NCI-H2196 treated with DMSO at 0.1 percent for 48 hours (cell line): Measurements from ENCODE around the gene EPHB1.
A peak's percentile ranks its signal among the peaks of the same experiment; 100 is the strongest.

Experiments
- DNase-seq: peaks from one replicate; lab custom pipeline; 2025; ENCODE audit not compliant: unreplicated experiment; lab: John Stamatoyannopoulos, UW

Gene EPHB1

DNA sequence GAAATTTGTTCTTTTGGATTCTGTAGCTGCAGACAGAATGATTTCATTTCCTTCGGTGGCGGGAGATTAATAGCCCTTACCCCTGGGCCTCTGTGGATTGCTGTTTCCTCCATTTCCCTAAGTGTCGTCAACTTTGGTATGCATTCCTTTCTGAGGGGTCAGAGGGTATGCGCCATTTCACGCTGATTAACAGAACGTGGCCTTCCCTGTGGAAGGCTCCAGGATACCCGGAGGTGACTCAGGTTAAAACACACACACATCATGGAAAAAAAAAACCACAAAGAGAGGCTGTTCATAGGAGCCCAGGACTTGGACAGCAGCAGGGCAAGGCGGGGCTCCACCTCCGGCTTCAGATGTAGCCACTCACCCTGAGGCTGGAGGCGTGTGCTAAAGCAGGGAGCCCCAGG is 51.9 kb downstream of the EPHB1 start:
- no peak for DNase-seq

DNA sequence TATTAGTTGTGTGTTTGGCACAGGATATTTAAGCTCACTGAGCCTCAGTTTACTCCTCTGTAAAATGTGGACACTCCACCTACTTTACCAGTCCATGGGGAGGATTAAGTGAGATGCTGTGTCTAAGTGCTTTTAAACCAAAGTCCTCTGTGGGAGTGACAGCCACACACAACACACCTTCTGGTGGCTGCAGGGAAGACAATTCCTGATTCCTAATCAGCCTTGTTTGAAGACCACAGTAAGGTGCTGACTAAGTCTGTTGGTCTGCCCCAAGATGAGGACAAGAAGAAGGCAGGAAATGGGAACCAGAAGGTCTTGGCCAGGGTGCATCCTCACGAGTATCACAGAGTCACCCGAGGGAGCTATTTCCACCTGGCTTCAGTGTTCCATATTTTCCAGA is 52.3 kb downstream of the EPHB1 start:
- no peak for DNase-seq

DNA sequence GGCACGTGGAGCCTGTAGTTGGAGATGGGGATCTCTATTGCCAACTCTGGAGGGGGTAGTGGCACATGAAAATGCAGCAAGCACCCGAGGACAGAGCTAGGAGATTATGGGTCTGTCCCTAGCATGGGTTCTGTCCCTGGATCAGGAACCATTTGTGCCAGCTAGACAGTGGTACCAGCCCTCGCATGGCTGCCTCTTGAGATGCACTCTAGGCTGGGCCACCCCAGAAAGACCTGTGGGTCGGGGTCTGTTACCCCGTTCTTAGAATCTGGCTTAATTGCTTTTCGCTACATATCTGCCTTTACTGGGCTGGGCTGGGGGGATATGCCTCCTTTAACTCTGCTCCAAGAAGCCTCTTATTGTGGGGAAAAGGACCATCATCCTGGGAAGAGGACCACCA is 54.5 kb downstream of the EPHB1 start:
- DNase-seq, result no peak

DNA sequence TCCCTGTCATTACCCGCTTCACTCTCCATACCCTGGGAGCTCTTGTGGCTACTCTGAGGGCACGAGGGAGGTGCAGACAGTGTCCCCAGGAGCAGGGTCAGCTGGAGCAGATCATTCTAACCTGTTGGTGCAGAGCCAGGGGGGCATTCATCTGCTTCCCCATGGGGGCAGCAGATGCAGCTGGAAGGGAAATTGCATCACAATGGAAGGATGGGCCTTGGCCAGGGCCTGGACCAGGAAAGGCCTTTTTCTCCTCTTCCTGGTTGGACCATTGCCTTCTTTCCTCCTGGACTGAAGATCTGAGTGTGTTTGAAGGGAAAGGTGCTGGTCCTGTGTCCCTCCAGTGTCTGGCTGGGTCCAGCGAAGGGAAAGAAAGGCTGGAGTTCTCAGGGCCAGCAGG is 55.7 kb downstream of the EPHB1 start:
- DNase-seq, result no peak

DNA sequence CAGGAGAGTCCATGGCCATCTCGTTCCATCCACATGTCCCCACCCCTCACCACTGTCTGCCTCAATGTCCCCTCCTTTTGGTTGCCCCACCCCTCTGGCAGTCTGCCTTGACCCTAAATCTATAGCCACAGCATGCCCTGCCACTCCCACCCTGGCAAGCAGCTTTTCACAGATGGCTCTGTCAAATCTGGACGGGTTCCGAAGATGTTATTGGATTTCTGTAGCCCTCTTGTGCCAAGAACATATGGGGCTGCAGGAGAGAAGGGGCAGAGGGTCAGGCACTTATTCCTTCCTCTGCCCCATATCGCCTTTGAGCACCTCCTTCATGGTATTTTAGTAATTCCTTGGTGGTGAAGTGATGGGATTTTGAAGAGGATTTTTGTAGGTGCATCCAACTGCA is 57.1 kb downstream of the EPHB1 start:
- no peak for DNase-seq

DNA sequence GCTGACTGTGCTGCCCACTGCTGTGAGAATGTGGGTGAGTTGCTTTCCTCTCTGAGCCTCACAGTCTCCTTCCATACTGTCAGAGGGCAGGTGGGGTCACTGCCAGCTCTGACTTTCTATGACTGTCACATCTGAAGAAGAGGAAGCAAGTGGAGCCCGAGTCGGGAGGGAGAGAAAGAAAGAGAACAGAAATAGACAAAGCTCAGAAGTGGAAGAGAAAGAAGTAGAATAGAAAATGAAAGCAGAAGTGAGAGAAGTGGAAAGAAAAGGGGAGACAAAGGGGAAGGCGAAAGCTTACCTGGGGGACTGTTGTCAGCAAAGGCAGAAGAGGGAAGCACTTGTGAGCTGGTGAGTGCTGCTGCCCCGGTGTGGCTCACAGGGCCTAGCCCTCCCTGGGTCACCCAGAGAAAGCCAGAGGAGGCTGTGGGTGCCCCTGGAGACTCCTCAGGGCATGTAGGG is 57.9 kb downstream of the EPHB1 start:
- no peak for DNase-seq

DNA sequence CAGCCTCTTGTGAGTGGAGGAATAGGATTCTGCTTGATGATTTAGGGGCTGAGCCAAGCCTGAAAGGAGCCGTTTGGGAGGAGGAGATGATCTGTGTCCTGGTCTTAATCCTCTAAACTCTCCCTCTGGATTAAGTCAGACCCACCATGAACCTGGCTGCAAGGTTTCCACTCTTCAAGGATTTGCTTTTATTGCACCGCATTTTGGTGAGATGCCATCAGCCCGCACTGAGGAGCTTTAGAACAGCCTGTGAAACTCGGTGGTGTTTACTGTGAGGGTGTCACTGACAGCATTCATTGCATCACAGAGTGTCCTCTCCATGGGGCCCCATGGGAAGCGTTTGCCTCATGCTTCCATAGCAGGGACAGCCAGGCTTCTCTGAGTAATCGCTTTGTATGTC is 59.2 kb downstream of the EPHB1 start:
- no peak for DNase-seq

DNA sequence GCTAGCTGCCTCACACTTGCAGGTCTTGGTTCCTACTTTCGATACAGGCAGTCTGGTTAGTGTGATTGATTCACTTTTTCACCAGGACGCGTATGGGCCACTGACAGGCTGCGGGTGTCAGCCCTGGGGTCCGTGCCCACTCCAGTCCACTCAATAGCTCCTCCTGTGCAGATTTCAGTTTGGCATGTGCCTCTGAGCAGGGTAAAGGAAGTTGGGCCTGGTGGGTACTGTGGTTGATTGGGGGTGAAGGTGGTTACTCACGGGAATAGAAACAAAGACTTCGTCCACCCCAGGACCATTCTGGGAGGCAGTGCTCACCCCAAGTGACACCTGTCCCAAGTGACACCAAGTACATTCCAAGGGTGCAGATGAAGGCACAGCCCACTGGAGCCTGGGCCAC is 62.3 kb downstream of the EPHB1 start:
- no peak for DNase-seq

DNA sequence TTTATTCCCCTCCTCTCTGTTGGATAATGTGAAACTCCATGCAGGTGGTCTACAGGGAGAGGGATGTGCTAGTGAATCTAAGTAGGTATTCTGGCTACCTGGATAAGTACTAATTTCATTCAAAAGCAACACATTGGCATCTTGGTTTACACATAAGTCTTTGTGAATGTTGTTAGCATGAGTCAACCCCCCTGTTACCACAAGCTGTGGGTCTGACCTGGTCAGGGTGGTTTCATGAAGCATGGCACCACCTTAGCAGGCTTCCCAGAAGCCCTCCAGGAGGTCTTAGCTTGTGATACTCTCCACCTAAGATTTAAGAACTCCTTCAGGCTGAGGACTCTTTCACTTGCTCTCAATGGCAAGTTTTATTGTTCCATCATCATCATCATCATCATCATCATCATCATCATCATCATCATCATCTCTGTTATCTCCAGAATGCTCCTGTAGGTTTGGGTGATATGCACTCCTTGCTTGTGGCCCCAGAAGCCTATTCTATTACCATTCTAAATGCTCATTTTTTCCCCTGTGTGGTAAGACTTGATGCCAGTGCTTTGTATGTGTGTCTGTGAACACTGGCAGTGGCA is 62.8 kb downstream of the EPHB1 start:
- no peak for DNase-seq

DNA sequence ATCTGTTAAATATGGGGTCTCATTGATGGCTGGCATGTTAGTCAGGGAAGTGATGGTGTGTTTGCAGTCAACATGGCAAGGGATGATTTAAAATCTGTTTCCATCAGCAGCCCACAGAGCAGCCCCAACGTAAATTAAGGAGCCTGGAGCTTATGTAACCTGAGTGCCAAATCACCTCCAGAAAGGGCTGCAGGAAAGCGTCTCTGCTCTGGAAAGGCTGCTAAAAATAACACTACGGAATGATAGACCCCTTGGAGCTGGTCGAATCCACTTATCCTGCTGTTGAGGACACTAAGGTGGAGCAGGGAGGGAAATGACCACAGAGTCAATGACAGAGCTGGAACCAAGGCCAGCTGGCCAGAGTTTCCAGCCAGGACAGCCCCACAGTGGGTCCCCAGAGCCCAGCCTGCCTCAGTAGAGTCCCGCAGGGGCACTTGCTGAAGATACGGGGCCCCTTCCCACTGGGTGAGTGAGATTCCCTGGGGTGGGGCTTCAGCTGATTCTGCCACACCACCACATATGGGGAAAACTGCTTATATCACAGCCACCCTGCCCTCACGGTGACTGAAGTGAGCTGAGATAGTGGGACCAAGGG is 63.5 kb downstream of the EPHB1 start:
- DNase-seq, result no peak

DNA sequence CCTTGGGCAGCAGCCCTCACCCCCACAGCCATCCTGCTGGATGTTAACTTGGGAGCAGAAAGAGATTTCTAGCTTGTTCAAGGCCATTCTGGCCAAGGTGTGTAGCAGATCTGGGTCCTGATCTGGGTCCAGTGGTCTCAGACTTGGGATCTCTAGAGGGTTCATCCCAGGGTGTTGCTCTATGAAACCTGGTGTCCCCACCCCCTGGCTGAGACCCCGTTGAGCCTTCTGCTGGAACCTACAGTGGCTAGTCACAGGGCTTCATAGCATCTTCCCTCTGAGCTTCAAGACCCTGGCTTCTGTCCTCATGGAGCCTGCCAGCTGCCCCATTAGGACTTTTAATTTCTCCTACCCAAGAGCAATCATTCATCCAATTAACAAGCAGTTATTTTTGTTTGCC is 64.3 kb downstream of the EPHB1 start:
- DNase-seq, result no peak

DNA sequence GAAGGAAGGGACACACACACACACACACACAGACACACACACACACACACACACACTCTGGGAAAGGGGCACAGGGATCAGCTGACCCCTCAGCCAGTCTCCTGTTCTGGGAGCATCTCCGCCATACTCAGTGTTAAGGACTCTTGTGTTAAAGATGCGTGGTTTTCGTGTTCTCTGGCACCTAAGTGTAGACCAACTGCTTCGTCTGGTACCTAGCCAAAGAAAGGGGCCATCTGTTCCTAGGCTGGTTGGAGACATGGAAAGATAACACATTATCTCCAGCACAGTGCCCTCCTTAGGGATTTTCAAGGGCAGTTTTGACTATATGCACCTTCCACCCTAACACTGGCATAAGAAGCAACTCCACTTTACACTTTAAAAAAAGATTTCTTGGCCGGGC is 65.1 kb downstream of the EPHB1 start:
- no peak for DNase-seq

DNA sequence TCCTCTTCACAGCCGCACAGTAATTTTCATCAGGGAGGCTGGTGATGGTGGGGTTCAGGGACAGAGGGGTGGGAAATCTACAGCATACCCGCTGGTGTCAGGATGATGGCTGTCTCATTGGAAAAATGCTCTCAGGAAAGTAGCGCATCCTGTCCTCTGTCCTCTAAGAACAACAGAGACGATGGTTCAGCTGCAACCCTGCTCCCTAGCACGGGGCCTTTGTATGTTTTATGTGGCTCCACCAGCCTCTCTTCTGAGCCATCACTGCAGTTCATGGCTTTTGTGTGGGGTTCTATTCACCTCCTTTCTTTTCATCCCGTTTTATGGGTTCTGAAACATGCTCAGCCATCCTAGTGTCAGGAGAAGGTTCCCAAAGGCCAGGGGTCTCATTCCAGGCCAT is 68.9 kb downstream of the EPHB1 start:
- no peak for DNase-seq

DNA sequence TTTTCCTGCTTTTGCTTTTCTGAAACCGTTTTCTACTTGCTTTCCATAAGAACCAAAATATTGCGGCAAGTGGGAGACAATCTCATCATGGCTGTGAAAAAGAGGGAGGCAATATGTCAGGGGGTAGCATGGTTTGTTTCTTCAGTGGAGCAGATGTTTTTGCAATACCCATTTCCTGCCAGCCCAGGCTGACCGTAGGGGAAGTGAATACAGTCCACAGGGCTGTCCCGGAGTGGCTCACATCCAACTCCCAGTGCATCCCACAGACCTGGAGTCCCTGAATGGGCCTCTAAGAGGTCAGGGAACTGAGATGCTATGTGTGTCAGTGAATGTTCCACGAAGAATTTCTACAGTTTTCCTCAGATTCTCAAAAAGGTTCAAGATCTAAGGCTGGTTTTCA is 69.6 kb downstream of the EPHB1 start:
- DNase-seq, result no peak

DNA sequence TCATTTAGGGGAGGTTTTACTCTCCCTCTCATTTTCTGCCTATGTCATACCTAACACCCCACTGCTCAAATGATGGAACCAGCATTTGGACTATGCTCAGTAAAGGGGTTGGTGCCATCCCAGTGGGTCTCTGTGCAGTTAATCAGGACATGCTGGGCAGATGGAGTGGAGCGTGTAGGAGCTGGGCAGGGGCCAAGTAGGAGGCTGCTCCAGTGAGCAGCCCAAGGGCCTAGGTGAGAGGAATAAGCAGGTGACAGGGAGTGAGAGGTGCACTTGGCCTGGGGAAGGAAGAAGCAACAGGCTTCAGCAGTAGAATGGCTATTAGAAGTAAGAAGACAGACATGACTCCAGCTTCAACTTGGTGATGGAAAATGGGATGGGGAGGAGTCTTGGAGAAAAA is 72.2 kb downstream of the EPHB1 start:
- DNase-seq, result no peak

DNA sequence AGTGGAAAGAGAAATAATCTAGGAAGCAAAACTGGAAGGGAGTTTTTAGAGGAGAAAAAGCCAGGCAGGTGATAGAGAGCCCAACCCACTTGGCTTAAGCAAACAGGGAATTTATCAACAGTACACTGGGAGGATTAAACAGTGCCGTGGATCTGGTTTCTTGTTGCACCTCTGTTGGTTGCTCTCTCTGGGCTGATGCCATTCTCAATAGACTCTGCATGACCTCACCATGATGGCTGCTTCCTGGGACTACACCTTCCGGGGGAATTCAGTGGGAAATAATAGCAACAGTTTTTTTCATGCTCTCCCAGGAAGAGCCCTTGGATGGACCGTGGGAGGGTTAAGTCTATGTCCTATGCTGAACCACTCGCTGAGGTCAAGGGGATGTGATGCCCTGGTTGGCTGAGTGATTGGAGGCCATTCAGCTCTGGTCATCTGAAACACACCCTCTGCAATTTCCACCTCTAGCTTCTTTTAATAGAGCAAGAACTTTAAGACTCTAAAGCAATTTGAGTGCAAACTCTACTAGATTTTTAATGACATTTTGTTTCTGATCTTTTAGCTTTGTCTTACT is 74.2 kb downstream of the EPHB1 start:
- peak; percentile 54 for DNase-seq

DNA sequence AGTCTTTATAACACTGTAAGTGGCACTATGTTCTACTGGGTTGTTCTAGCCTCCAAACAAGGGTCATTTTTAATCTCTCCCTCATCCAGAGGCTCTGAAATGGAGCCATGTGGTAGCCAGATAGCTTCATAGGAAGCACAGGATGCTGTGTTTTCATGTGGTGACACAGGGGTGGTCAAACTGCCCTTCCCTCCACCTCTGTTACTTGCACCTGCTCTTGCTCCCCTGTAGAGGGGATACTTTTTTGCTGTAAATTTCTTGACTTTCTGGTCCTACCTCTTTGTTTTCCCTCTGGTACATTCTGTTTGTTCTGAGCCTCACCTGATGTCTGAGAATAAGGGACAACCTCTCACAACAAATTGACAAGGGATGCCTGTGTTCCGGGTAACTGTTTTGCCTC is 76.8 kb downstream of the EPHB1 start:
- no peak for DNase-seq

DNA sequence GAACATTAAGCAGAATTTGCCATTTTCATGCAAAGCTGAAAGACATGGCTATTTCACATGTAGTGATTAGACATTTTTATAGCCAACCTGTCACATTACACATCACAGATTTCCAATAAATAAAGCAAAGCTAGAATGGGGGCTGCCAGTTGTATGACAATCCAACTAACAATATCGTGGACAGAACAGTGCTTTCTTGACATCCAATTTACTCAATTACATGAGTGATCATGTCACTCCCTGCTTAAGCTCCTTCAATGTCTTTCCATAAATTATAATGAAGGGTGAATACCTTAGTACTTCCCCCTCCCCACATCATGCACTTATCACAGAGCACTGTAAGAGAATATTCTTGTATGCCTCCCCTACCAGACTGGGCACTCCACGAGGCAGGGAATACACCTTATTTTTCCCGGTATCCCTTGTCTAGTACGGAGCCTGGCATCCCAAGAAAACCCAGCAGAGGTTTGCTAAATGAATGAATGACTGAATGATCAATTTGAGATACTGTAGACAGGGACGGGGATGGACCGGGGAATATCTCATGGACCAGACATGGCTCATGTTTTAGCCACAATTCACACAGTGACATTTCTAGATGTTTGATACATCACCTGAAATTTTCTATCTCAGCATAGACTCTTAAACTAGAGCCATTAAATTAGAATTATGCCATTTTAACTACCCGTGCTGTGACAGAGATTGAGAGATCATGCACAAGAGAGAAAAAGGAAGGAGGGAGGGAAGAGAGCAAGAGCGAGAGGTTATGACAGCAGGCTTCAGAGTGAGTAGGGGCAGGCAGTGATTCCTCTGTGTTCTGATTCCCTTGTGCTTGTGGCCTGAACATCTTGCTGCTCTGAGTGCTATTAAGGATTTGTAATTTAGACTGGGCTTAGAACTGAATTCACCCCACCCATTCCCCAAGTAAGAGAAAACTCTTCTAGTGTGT is 77.7 kb downstream of the EPHB1 start:
- no peak for DNase-seq

DNA sequence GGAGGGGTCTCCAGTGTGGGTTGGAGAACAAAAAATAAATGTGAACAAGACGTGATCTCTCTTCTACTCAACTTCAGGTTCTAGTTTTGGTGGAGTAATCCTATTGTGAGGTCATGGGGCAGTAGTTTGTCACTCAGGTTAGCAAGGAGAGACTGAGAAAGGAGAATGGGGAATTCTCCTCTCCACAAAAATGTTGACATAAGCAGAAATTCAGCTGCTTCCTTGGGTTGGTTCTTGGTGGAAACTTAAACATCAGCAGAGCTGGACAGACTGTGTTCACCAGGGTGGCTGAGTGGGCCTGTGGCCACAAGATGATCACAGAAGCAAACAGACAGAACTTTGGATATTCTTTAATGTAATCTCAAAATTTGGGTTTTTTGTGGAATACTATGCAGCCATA is 78.7 kb downstream of the EPHB1 start:
- DNase-seq, result no peak

DNA sequence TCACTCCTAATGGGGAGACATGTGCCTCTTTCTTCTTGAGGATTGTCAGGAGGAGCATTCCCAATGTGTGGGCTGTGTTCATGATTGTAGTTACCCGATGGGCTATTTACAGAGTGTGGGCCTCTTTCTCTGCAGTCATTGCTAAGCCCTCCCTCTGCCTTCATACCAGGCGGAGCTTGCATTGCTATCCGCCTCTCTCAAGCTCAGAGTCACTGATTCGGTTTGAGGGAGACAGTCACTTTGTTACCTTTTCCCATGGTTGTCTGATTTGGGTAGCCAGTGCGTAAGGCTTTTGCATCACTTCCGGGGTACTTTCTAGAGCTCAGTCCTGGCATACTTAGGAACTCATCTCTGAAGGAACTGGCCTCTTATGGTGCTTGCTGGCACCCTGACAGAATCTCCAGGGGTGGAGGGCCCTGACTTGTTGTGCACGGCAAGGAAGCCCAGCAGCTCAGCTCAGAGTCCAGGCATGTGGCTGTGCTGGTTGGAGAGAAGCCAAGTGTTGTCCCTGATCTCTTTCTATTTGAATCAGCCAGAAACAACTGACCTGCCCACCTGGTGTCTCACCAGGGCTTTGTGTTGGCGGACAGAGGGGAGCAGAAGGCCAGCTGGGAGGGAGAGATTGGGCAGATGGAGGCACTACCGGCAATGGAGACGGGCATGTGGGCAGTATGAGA is 79.8 kb downstream of the EPHB1 start:
- DNase-seq, result peak; percentile 58

DNA sequence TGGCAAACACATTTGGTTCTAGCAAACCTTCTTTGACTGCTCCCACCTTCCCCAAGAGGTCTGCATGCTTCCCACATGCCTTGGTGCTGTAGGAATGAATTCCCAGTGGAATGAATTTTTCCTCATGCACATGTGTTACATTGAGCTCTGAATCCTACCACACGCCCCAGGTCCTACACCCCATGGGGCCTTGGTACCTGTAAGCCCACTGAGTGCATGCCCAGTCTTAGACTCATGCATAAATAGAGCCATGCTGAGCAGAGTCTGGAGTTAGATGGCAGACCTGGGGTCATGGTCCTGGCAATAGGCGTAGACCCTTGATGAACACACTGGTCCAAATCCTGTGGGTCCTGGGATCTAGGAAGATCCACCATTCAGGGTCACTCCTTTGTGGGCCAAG is 81.8 kb downstream of the EPHB1 start:
- DNase-seq, result no peak
